H1 (cell line): ENCODE measurements around the gene SPINK1. TPM values are rescaled to one million over a fixed set of nuclear protein-coding genes. Genes with fewer than 3 reads are reported as not detected.
"Not testable (repeated sequence)": the region's sequence is repeated elsewhere in the genome, so short reads cannot be mapped to it uniquely, and the experiment has no call there.

Experiments used
- CTCF ChIA-PET: fragments of 300-600 bp; sonication (Branson Sonifier 250); formaldehyde crosslinking; loops from one replicate; lab custom pipeline; 2021; ENCODE audit not compliant: partially characterized antibody; lab: Charles Lee
- POLR2A ChIA-PET: fragments of 300-600 bp; sonication (Branson Sonifier 250); formaldehyde crosslinking; loops from one replicate; lab custom pipeline; 2021; ENCODE audit warnings: inconsistent platforms; ENCODE audit not compliant: partially characterized antibody; lab: Charles Lee
- DNase-seq, 2 experiments: peaks; one replicate each; pipeline versions ENCODE4 v3.0.0 to v3.0.0-alpha.2; 2010 to 2022; ENCODE audit warnings: low spot score in 2 of 2, low read depth in 1 of 2, mixed read lengths in 1 of 2
- FAIRE-seq: peaks from 2 replicates; lab custom pipeline; 2011; peaks lifted over from hg19 to GRCh38; lab: Jason Lieb, UNC
- H2AFZ ChIP-seq: 2 replicates; pipeline ENCODE4 v1.8.1; 2012; ENCODE audit warnings: low read length, inconsistent platforms
- H2AK5ac ChIP-seq: 2 replicates; pipeline ENCODE4 v1.6.1; 2013; ENCODE audit warnings: low read depth, low read length
- H2BK120ac ChIP-seq: replicated peaks from 2 replicates; pipeline ENCODE3; 2013; ENCODE audit warnings: low read depth, low read length, inconsistent platforms
- H2BK12ac ChIP-seq: 2 replicates; pipeline ENCODE4 v1.6.1; 2013; ENCODE audit warnings: low read depth, low read length
- H2BK15ac ChIP-seq: 2 replicates; pipeline ENCODE4 v1.6.1; 2013; ENCODE audit warnings: low read length
- H2BK20ac ChIP-seq: 2 replicates; pipeline ENCODE4 v1.6.1; 2013; ENCODE audit warnings: low read length
- H2BK5ac ChIP-seq: 2 replicates; pipeline ENCODE4 v1.6.1; 2013; ENCODE audit warnings: low read depth, low read length
- H3K14ac ChIP-seq: 2 replicates; pipeline ENCODE4 v1.6.1; 2013; ENCODE audit warnings: inconsistent platforms; ENCODE audit not compliant: insufficient read length
- H3K18ac ChIP-seq: 2 replicates; pipeline ENCODE4 v1.6.1; 2013; ENCODE audit warnings: low read length; ENCODE audit errors: extremely low read depth
- H3K23ac ChIP-seq: 2 replicates; pipeline ENCODE4 v1.6.1; 2013; ENCODE audit warnings: inconsistent platforms; ENCODE audit not compliant: insufficient read length
- H3K23me2 ChIP-seq: 2 replicates; pipeline ENCODE4 v1.6.1; 2013; ENCODE audit warnings: low read depth, low read length
- H3K27ac ChIP-seq: 2 replicates; pipeline ENCODE4 v1.6.1; 2011; ENCODE audit warnings: low read depth, low read length, inconsistent platforms
- H3K27me3 ChIP-seq, 4 experiments: replicated peaks in 1 of 4; 1 replicate in 1 of 4; 2 replicates in 3 of 4; pipeline versions ENCODE4 v1.6.1 to v1.8.1; 2011 to 2013; ENCODE audit warnings: low read length in 3 of 4, mild to moderate bottlenecking in 3 of 4, inconsistent platforms in 2 of 4, mixed read lengths in 2 of 4, moderate library complexity in 1 of 4; ENCODE audit not compliant: control insufficient read depth in 3 of 4, insufficient read depth in 3 of 4; ENCODE audit errors: extremely low read depth in 1 of 4
- H3K36me3 ChIP-seq, 4 experiments: 2 replicates each; pipeline versions ENCODE4 v1.6.1 to v1.8.1; 2011 to 2013; ENCODE audit warnings: mild to moderate bottlenecking in 4 of 4, low read length in 3 of 4, moderate library complexity in 2 of 4, control low read depth in 1 of 4, inconsistent platforms in 1 of 4; ENCODE audit not compliant: insufficient read depth in 4 of 4, control insufficient read depth in 2 of 4
- H3K4ac ChIP-seq: replicated peaks from 2 replicates; pipeline ENCODE3; 2013; ENCODE audit warnings: low read length, low read depth, mixed read lengths, inconsistent platforms; ENCODE audit not compliant: insufficient read length
- H3K4me1 ChIP-seq, 4 experiments: replicated peaks in 1 of 4; 1 replicate in 1 of 4; 2 replicates in 3 of 4; pipeline versions ENCODE4 v1.6.1 to v1.8.1; 2011 to 2013; ENCODE audit warnings: low read length in 3 of 4, inconsistent platforms in 2 of 4, mixed read lengths in 1 of 4; ENCODE audit not compliant: insufficient read depth in 4 of 4, control insufficient read depth in 3 of 4
- H3K4me2 ChIP-seq, 2 experiments: 2 replicates each; pipeline versions ENCODE4 v1.6.1 to v1.8.1; 2011 to 2013; ENCODE audit warnings: low read depth in 2 of 2, low read length in 2 of 2, control low read depth in 1 of 2, inconsistent platforms in 1 of 2, mild to moderate bottlenecking in 1 of 2; ENCODE audit not compliant: insufficient read depth in 1 of 2
- H3K4me3 ChIP-seq, 4 experiments: fragments of 200-600, 300-600 bp in 1 of 4; sonication (generic), shearing (Covaris generic), sonication (Bioruptor Twin) in 1 of 4; 2 replicates each; pipeline versions ENCODE4 v1.5.1 to v1.8.1; 2011 to 2016; ENCODE audit warnings: low read length in 4 of 4, low read depth in 3 of 4, control low read depth in 2 of 4, inconsistent platforms in 2 of 4, mild to moderate bottlenecking in 2 of 4, mixed read lengths in 1 of 4, moderate library complexity in 1 of 4; ENCODE audit not compliant: insufficient read depth in 2 of 4; ENCODE audit errors: extremely low read depth in 1 of 4
- H3K56ac ChIP-seq: replicated peaks from 2 replicates; pipeline ENCODE3; 2013; ENCODE audit warnings: low read depth, mild to moderate bottlenecking, mixed read lengths, low read length, inconsistent platforms; ENCODE audit not compliant: insufficient read length
- H3K79me1 ChIP-seq: 2 replicates; pipeline ENCODE4 v1.6.1; 2013; ENCODE audit warnings: low read depth, low read length, control low read depth
- H3K79me2 ChIP-seq, 2 experiments: 2 replicates each; pipeline versions ENCODE4 v1.6.1 to v1.8.1; 2012 to 2013; ENCODE audit warnings: low read length in 2 of 2, mild to moderate bottlenecking in 2 of 2, inconsistent platforms in 1 of 2; ENCODE audit not compliant: insufficient read depth in 2 of 2, control insufficient read depth in 1 of 2
- H3K9ac ChIP-seq, 4 experiments: replicated peaks in 1 of 4; 1 replicate in 1 of 4; 2 replicates in 3 of 4; pipeline versions ENCODE4 v1.6.1 to v1.8.1; 2011 to 2013; ENCODE audit warnings: low read depth in 3 of 4, low read length in 3 of 4, control low read depth in 2 of 4, mild to moderate bottlenecking in 2 of 4, moderate library complexity in 2 of 4, inconsistent platforms in 1 of 4; ENCODE audit errors: extremely low read depth in 1 of 4
- H3K9me3 ChIP-seq, 2 experiments: 2 replicates each; pipeline versions ENCODE4 v1.6.1 to v1.8.1; 2012 to 2013; ENCODE audit warnings: mild to moderate bottlenecking in 2 of 2, moderate library complexity in 2 of 2, control low read depth in 1 of 2, inconsistent platforms in 1 of 2, low read depth in 1 of 2, low read length in 1 of 2, mixed read lengths in 1 of 2; ENCODE audit not compliant: insufficient read depth in 2 of 2
- H4K20me1 ChIP-seq, 2 experiments: replicated peaks in 1 of 2; 2 replicates each; pipeline versions ENCODE3 to v1.8.1; 2011 to 2013; ENCODE audit warnings: inconsistent platforms in 2 of 2, low read length in 2 of 2, mild to moderate bottlenecking in 1 of 2; ENCODE audit not compliant: insufficient read depth in 2 of 2, control insufficient read depth in 1 of 2
- H4K5ac ChIP-seq: 2 replicates; pipeline ENCODE4 v1.6.1; 2013; ENCODE audit warnings: low read length, low read depth, mixed read lengths, inconsistent platforms; ENCODE audit not compliant: insufficient read length
- H4K8ac ChIP-seq: 2 replicates; pipeline ENCODE4 v1.8.0; 2013; ENCODE audit warnings: mild to moderate bottlenecking, moderate library complexity, low read length, inconsistent platforms; ENCODE audit not compliant: insufficient read depth; ENCODE audit errors: extremely low read depth
- H4K91ac ChIP-seq: replicated peaks from 2 replicates; pipeline ENCODE3; 2013; ENCODE audit warnings: low read length, mixed read lengths, inconsistent platforms; ENCODE audit not compliant: insufficient read length
- WGBS, 2 experiments: shearing (Covaris generic) in 1 of 2; methylation state at CpG; one replicate each; pipeline versions ENCODE4 v1.1.6 to v1.1.7; 2013 to 2015; ENCODE audit warnings: low lambda C conversion rate in 2 of 2, mixed read lengths in 2 of 2, inconsistent platforms in 1 of 2, low coverage in 1 of 2, missing lambda C conversion rate in 1 of 2; ENCODE audit not compliant: insufficient replicate concordance in 2 of 2, insufficient coverage in 1 of 2, insufficient read length in 1 of 2; ENCODE audit errors: extremely low coverage in 1 of 2, missing lambda C conversion rate in 1 of 2; 5-methylcytosine and 5-hydroxymethylcytosine counted together
- polyA plus RNA-seq, 7 experiments: library from polyadenylated mRNA; depleted of rRNA in 3 of 7; stranded (reverse) in 5 of 7; unstranded in 2 of 7; fragments of >200 nt in 5 of 7; fragments of 200-250 nt in 2 of 7; gene quantifications; 1 replicate in 5 of 7; 2 replicates in 1 of 7; 4 replicates in 1 of 7; pipeline versions ENCODE4 v1.2.1 to v1.2.3, GENCODE V29; 2011 to 2013; ENCODE audit warnings: missing spikeins in 2 of 7, mixed read lengths in 2 of 7
- total RNA-seq: library from RNA; stranded (reverse); fragmentation: NEBNext Ultra II Directional; extraction: Animal tissue kit (Norgen Biotek cat#: 25700); gene quantifications from 2 replicates; pipeline ENCODE4 v1.2.1, GENCODE V29; 2021

Gene SPINK1
- total and polyA plus RNA-seq, 2 of the 8 experiments (the other 6 are each of a cell fraction or from before 2014, with no cell fraction given): 0.48 to 1.3 TPM

DNA sequence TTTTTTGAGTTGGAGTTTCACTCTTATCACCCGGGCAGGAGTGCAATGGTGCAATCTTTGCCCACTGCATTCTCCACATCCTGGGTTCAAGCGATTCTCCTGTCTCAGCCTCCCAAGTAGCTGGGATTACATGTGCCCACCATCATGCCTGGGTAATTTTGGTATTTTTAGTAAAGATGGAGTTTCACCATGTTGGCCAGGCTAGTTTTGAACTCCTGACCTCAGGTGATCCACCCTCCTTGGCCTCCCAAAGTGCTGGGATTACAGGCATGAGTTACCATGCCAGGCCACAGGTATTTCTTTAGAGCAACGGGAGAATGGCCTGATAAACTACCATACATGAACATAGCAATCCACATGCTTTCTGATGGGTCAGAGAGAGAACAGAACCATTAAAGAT lies 9.2 kb downstream of the SPINK1 start:
- H2BK120ac ChIP-seq, H3K9me3 ChIP-seq, H3K14ac ChIP-seq, H4K91ac ChIP-seq, DNase-seq, H4K5ac ChIP-seq, H3K4me2 ChIP-seq, H3K79me1 ChIP-seq, H2AK5ac ChIP-seq, H3K56ac ChIP-seq, H4K8ac ChIP-seq, H3K18ac ChIP-seq, FAIRE-seq, H3K4me1 ChIP-seq, H3K9ac ChIP-seq, H3K4ac ChIP-seq, H3K23ac ChIP-seq, H2BK12ac ChIP-seq, H3K36me3 ChIP-seq, H3K23me2 ChIP-seq, H2BK15ac ChIP-seq, H3K27me3 ChIP-seq, H2AFZ ChIP-seq, H2BK20ac ChIP-seq, H4K20me1 ChIP-seq, H3K27ac ChIP-seq, H3K4me3 ChIP-seq, H3K79me2 ChIP-seq, H2BK5ac ChIP-seq: not testable (repeated sequence)
- ChIA-PET CTCF (interaction anchor here (0.5 to 2.7 kb wide), 40 partner anchors 10 to 300 kb away, joined by 3 to 53 read pairs (median 4); partner anchors contain the start of gene JAKMIP2), POLR2A (interaction anchor here (1.0 to 1.7 kb wide), 2 partner anchors 42 to 178 kb away, joined by 3 read pairs; no protein-coding TSS in a partner anchor)
- WGBS, 2 experiments: 89% methylated on average over 3 of the region's 3 CpGs; no CpG with 5 or more reads in 1 of the 2 experiments
